HuH-7 (cell line): ENCODE measurements around the gene CLEC4C.
"Not testable (repeated sequence)": the region's sequence is repeated elsewhere in the genome, so short reads cannot be mapped to it uniquely, and the experiment has no call there.

Source experiments
- DNase-seq: peaks from one replicate; pipeline ENCODE4 v3.0.0; 2011; ENCODE audit warnings: low spot score

CLEC4C gene, protein sequence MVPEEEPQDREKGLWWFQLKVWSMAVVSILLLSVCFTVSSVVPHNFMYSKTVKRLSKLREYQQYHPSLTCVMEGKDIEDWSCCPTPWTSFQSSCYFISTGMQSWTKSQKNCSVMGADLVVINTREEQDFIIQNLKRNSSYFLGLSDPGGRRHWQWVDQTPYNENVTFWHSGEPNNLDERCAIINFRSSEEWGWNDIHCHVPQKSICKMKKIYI

GRCh38 chr12:7747246-7747645 is at the start of gene CLEC4C:
CLEC4C (minus strand) TSS chr12:7747375; CDS start chr12:7747348, 27 bp downstream.
- DNase-seq, result no peak

DNA sequence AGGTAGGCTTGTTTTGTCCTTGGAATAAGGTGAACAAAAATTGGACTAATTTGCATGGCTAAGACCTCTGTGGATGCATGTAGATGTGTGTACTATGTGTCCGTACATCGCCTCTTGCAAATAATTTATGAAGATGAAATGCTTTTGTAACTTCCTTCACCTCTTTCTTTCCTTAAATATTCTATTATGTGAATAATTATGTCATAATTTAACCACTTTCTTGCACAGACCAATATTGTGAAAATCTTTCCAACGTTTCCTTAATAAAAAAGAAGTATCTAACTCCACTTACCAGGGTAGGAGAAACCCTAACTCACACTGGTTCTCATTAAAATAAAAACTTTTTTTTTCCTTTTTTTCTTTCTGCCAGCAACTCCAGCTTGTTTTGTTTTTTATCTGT is 46.0 kb upstream of the CLEC4C start:
- no peak for DNase-seq

DNA sequence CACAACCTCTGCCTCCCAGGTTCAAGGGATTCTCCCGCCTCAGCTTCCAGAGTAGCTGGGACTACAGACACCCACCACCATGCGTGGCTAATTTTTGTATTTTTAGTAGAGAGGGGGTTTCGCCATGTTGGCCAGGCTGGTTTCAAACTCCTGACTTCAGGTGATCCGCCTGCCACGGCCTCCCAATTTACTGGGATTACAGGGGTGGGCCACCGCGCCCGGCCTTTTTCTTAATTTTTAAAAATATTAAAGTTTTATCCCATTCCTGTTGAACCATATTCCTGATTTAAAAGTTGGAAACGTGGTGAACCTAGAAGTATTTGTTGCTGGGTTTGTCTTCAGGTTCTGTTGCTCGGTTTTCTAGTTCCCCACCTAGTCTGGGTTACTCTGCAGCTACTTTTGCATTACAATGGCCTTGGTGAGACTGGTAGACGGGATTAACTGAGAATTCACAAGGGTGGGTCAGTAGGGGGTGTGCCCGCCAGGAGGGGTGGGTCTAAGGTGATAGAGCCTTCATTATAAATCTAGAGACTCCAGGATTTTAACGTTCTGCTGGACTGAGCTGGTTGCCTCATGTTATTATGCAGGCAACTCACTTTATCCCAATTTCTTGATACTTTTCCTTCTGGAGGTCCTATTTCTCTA is 41.8 kb upstream of the CLEC4C start, which contains the start of gene NANOG:
Gene NANOG, plus strand, starts transcription at position 519 of the 645 bp plus-strand sequence. CDS start 213 bp downstream, outside the sequence.
- not testable (repeated sequence) for DNase-seq

DNA sequence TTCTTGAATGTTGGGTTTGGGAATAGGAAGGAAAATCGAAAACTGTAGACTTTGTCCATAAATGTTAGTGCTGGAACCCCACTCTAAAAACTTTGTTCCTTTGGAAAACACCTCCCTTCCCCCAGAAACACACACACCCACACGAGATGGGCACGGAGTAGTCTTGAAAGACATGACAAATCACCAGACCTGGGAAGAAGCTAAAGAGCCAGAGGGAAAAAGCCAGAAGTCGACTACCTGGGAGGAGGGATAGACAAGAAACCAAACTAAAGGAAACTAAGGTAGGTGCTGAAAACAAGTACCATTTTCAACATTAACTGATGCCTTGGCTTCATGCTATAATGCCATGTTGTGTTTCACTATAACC is 41.1 kb upstream of the CLEC4C start:
- no peak for DNase-seq

DNA sequence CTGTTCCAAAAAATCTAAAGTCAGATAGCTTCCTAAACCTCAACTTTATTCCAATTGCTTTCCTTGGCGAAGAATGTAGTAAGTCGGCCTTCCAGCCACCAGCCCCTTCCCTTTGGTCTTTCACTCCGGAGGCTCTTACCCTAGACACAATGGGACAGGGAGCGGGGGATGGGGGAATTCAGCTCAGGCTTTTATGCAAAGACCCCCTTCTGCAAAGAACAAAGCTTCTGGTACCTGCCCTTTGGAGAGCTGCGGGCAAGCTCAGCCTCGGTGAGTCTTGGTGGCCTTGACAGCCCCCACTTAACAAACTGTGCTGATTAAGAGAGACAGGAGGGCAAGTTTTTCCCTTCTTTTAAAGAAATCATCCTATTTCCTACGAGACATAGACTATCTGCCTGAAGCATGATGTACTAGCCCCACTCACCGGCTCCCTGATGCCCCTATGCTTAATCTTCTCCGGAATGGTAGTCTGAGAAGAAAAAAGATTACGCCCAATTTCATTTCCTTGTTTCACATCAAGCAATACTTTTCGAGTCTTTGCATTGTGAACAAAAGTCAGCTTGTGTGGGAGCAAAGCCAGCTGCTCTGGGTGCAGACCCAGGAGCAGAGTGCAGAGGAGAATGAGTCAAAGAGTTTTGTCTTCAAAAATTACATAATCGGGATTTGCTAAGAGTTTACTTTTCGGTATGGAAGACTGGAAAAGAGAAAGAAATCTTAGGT is 40.6 kb upstream of the CLEC4C start:
- DNase-seq, result no peak

- DNase-seq, result no peak
These were observed 37.5 kb upstream of the CLEC4C start for GRCh38 chr12:7784701-7785100.

- DNase-seq, result not testable (repeated sequence)
These were observed 36.3 kb upstream of the CLEC4C start for GRCh38 chr12:7783433-7783832.

GRCh38 chr12:7782055-7782454 is 34.9 kb upstream of the CLEC4C start:
- no peak for DNase-seq

GRCh38 chr12:7781274-7781673 is 34.1 kb upstream of the CLEC4C start:
- DNase-seq, result no peak

- no peak for DNase-seq
These were observed 22.8 kb upstream of the CLEC4C start for GRCh38 chr12:7769999-7770398.

DNA sequence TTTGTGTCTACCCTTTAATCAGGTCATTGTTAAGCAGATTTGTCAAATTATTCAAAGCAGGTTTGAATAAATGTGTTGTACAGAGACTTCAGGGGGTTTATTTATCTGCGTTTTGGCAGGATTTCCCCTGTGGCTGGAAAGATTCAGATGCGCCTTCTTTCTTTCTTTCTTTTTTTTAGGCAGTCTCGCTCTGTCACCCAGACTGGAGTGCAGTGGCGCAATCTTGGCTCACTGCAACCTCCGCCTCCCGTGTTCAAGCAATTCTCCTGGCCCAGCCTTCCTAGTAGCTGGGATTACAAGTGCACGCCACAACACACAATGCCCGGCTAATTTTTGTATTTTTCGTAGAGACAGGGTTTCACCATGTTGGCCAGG is 11.6 kb upstream of the CLEC4C start:
- DNase-seq, result no peak

DNA sequence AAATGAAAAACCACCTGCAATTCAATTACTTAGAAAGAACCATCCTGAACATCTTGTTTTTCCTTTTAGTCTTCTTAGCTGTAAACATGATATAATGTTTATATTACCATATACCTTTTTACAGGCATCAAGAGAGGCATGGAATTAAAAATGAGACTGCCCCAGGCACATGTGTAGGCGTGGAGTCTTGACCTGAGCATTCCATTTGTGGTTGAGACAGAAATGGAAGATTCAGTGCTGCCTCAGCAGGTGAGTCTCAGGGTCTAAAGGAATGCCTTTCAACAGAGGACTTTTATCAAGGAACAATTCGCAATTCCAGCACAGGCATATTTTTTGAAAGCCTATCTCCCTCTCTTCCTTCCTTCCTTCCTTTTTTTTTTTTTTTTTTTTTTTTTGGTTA is 9.8 kb upstream of the CLEC4C start:
- no peak for DNase-seq

- not testable (repeated sequence) for DNase-seq
These were observed 8.5 kb upstream of the CLEC4C start for GRCh38 chr12:7755668-7756067.

DNA sequence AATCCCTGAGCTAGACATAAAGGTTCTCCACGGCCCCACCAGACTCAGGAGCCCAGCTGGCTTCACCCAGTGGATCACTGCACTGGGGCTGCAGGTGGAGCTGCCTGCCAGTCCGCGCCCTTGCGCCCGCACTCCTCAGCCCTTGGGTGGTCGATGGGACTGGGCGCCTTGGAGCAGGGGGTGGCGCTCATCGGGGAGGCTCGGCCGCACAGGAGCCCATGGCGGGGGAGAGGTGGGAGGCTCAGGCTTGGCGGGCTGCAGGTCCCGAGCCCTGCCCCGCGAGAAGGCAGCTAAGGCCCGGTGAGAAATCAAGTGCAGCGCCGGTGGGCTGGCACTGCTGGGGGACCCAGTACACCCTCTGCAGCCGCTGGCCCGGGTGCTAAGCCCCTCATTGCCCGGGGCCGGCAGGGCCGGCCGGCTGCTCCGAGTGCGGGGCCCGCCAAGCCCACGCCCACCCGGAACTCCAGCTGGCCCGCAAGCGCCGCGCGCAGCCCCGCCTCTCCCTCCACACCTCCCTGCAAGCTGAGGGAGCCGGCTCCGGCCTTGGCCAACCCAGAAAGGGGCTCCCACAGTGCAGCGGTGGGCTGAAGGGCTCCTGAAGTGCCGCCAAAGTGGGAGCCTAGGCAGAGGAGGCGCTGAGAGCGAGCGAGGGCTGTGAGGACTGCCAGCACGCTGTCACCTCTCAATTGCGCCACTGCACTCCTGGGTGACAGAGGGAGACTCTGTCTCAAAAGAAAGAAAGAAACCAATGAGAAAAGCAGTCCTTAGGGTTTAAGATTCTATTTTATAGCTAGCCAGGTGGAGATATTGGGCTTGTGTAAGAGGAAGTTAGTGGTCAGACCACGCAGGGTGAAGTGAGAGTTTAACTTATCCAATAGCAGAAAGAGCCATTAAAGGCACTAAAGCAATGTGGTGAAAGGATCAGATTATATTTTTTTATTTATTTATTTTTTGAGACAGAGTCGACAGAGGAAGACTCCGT is 5.1 kb upstream of the CLEC4C start:
- DNase-seq, result not testable (repeated sequence)

DNA sequence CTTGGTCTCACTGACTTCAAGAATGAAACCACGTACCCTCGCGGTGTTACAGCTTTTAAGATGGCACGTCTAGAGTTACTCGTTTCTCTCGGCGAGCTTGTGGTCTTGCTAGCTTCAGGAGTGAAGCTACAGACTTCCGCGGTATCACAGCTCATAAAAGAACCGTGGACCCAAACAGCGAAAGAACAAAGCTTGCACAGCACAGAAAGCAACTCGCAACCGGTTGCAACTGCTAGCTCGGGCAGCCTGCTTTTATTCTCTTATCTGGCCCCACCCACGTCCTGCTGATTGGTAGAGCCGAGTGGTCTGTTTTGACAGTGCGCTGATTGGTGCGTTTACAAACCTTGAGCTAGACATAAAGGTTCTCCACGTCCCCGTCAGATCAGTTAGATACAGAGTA is 4.2 kb upstream of the CLEC4C start:
- DNase-seq, result no peak

GRCh38 chr12:7750350-7750749 is 3.2 kb upstream of the CLEC4C start:
- DNase-seq, result no peak

GRCh38 chr12:7749442-7749841 is 2.3 kb upstream of the CLEC4C start:
- DNase-seq, result no peak

DNA sequence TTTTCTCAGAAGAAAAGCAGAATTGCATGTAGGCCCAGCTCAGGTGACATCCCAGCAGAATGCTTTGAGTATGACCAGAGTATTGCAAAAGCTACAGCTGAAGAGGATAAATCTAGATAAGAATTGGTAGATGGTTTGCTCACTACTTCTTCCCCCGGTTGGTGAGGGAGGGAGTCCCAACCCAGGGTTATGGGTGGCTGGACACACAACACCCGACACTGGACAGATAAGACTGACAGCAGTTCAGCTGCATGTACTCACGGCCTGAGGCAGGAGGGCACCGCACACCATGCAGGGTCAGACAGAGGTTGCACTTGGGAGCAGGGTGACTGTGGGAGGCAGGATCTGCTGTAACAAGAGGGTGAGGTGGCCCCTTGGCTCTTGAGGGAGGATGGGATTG is 1.7 kb upstream of the CLEC4C start:
- no peak for DNase-seq

DNA sequence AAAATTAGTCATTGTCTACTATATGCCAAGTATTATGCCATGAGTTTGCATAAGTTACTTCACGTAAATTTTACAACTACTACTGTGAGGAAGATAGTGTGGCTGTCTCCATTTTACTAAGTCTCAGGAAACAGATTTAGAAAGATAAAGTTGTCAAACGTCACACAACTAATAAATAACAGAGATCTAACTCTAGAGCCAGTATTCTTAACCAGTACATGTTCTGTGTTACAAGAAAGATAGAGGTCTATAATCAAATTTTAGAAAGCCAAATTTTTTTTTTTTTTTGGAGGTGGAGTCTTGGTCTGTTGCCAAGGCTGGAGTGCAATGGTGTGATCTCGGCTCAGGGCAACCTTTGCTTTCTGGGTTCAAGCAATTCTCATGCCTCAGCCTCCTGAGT is 14.2 kb downstream of the CLEC4C start:
- no peak for DNase-seq

DNA sequence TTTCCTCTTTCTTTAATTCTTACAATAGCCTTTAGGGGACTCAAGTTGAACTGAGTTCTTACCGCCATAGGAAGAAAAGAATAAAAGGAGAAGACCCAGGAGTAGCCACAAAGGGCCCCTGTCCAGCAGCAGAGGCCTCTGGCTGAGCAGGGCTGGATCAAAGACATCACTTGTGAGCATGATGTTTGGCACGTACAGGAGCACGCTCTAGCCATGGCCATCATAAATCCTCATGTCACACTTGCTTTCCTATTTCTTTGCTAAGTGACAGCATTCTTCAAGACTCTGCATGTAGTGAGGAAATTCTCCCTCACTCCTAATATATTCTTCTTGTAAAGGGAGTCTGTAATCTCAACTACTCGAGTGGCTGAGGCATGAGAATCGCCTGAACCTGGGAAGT is 15.7 kb downstream of the CLEC4C start:
- DNase-seq, result no peak

GRCh38 chr12:7730984-7731383 is 16.2 kb downstream of the CLEC4C start:
- not testable (repeated sequence) for DNase-seq

DNA sequence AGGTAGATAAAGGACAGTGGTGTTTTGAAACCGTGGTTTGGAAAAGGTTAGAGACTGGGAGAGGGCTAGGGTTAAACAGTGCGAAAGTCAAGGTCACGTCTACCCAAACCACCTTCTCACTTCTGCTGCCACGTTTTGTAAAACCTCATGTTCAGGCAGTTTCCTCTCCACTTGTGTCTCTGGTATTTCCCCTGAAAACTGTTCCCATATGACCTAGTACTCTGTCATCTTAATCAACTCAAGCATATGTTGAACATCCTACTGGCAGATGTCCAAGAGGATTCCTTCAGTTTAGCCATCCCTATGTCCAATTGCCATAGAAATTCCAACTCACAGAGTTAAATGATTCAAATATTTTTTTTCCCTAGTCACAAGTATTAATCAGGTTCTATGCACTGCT is 17.4 kb downstream of the CLEC4C start:
- DNase-seq, result no peak
